Left ventricle myocardium superior (tissue), 1 donor: Measurements from ENCODE around the gene EML4. TPM values are rescaled to one million over a fixed set of nuclear protein-coding genes. Genes with fewer than 3 reads are reported as not detected.

Source experiments
- ATAC-seq: fragments of 200-7000 bp; cut with Tn5 transposase; one replicate; pipeline ENCODE4 v1.9.1; 2020; ENCODE audit warnings: mild to moderate bottlenecking, moderate library complexity
- DNase-seq: peaks from one replicate; pipeline ENCODE4 v3.0.0-alpha.2; 2020
- intact Hi-C: fragments of 100-400 bp; cut with micrococcal nuclease; formaldehyde crosslinking; loops from one replicate; pipeline ENCODE4 v1.11.0; 2022
- total RNA-seq: library from RNA; stranded (reverse); fragmentation: NEBNext Ultra II Directional; extraction: Animal tissue kit (Norgen Biotek cat#: 25700); gene quantifications from one replicate; pipeline ENCODE4 v1.2.1, GENCODE V29; 2021
- donor health status: DM: no; HTN: yes; CAD: no; lungs with severe emphysema.

Gene EML4
- total RNA-seq, 1 donor from 2014 or later: 4.7 TPM

DNA sequence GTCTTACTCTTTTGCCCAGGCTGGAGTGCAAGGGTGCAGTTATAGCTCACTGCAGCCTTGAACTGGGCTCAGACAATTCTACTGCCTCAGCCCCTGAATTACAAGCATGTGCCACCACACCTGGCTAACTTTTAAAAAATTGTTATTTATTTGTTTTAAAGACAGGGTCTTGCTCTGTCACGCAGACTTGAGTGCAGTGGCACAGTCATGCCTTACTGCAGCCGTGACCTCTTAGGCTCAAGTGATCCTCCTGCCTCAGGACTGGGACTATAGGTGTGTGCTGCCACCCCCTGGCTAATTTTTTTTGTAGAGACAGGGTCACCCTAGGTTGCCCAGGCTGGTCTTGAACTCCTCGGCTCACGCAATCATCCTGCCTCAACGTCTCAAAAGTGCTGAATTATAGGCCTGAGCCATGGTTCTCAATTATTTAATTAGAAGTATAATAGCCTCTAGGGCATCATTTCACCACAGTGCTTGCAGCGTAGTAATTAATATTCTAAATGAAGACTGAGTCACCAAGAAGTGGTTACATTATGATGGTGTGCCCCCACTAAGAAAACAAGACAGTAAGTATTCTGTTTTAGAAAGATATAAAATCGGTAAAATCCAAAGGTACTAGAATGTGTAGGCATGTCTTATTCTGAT lies 69.6 kb downstream of the EML4 start:
- peak; percentile 92 for ATAC-seq
- peak; percentile 36 for DNase-seq
- intact Hi-C loops: loop anchor here (5.0 kb wide), 1 partner anchor 141 kb away; no protein-coding TSS in a partner anchor

DNA sequence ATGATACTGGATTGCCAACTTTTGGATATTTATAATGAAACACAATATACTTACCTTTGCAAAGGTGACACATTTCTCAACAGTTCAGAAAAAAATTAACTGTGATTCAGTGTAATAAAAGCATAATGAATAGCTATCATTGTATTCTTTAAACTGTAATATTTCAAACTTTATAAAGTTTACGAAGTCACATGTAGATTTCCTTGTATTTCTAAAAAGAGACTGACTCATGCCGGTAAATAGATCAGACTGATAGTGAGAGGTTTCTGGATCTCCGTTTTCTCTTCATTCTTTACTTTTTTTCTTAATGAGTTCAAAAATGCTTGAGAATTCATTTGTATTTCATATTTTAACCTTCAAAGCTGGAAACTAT lies 70.1 kb downstream of the EML4 start:
- DNase-seq (no peak), ATAC-seq (no peak)
- intact Hi-C loops: loop anchor here (5.0 kb wide), 1 partner anchor 142 kb away; no protein-coding TSS in a partner anchor

DNA sequence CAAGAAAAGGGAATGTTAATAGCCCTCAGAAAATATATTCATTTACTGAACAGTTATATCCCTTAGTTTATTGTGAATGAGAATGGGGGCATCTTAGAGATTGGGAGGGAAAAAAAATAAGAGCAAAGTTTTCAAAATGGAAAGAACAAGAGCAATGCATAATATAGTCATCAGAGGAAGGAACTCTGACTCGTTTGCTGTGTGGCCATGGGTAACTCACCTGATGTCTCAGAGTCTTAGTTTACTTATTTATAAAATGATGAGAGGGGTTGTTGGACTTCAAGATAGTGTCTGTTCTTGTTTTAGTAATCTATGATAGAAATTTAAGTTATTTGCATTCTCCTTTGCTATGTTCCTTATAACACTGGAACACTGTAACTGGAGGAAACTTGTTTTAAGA lies 70.7 kb downstream of the EML4 start:
- ATAC-seq: no peak
- intact Hi-C loops: loop anchor here (5.0 kb wide), 1 partner anchor 143 kb away; no protein-coding TSS in a partner anchor
- no peak for DNase-seq

DNA sequence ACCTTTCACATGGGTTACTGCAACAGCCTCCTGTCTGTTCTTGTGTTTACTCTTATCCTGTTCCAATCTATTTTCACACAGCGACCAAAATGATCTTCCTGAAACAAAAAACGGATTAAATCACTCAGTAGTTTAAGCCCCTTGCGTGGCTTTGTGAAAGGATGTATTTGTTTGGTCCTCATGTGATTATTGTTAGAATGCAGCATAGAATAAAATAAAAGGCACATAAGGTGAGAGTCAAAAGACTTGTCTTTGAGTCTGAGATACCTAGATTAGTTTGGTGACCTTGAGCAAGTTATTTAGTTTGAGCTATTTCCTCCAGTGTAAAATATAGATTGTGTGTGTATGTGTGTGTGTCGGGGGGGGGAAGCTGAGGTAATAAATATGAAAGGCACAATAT lies 72.4 kb downstream of the EML4 start:
- DNase-seq (no peak), ATAC-seq (no peak)
- intact Hi-C loops: no loop called here

DNA sequence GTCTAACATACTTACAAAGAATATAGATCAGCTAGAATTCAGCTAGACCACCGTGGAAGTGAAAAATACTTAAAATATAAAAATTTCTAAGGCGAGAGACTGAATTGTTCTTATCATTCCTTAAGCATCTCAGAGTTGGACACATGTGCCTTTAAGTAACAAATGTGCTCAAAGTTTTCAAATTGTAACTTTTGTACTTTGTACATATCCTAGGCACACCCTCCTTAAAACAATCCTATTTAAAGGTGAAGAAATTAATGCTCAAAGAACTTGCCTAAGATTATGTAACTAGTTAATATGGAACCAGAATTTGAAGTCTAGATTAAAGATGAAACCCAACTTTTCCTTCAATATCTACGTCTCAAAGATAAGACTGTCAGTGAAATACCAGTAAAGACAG lies 74.1 kb downstream of the EML4 start:
- intact Hi-C loops: no loop called here
- ATAC-seq (no peak), DNase-seq (no peak)

DNA sequence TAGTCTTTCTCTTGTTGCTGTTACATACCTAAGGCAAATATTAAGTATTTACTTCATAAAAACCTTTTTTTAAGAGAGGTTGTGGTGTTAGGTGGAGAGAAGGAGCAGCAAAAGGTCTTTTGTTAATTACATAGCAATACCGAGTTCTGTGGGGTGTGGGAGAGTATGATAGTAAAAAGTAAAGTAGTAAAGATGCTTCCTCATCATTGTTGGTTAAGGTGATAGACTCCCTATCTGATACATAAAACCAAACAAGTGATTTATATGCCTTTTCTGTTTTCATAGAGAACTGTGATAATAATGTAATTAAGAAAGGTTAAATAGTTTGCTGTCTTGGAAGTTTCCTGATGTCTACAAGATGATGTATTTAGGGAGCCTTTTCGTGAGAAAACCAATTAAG lies 75.4 kb downstream of the EML4 start:
- ATAC-seq (no peak), DNase-seq (no peak)
- intact Hi-C loops: no loop called here

DNA sequence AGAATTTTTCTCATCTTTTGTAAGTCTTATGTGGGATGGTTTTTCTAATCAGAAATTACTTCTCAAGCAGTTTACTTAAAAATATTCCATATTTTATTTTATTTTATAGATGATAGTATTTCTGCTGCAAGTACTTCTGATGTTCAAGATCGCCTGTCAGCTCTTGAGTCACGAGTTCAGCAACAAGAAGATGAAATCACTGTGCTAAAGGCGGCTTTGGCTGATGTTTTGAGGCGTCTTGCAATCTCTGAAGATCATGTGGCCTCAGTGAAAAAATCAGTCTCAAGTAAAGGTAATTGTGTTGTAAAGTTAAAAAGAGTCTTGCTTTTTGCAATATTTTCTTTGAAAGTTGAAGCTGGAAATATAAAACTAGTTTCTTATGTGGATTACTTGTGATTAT lies 76.2 kb downstream of the EML4 start:
- DNase-seq: no peak
- intact Hi-C loops: no loop called here
- no peak for ATAC-seq

DNA sequence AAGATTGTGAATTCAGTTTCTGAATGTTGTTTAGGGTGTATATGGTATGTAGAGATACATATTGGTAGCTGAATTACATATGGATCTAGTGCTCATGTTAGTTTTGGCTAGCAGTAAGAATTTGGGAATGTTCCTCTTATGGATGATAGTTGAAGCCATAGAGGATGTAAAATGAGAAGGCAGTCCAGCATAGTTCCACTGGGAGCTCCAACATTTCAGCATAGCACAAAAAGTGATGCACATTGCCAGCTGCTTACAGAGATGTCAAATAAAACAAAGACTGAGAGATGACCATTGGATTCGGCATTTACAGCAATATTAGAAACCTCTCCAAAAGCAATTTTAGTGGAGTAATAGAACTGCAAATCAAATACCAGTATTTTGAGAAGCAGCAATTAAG lies 77.4 kb downstream of the EML4 start:
- no peak for DNase-seq
- ATAC-seq: no peak
- intact Hi-C loops: no loop called here

DNA sequence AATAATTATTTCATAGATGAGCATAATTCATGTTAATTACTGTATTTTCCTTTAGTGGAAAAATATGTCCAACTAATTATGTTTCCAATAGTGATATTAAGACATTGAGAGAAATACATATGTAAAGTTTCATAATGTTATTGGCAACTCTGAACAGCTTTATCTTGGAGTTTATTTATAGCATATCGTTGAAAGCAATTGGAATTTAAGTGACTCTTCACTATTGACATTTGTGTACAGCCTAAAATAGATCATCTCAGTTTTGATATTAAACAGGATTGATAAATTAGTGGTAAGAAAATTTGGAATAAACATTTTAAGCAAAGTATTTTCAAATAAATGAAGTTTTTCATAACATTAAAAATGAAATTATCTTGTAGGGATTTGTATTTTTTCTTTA lies 79.7 kb downstream of the EML4 start:
- peak; percentile 46 for ATAC-seq
- DNase-seq: no peak
- intact Hi-C loops: no loop called here

DNA sequence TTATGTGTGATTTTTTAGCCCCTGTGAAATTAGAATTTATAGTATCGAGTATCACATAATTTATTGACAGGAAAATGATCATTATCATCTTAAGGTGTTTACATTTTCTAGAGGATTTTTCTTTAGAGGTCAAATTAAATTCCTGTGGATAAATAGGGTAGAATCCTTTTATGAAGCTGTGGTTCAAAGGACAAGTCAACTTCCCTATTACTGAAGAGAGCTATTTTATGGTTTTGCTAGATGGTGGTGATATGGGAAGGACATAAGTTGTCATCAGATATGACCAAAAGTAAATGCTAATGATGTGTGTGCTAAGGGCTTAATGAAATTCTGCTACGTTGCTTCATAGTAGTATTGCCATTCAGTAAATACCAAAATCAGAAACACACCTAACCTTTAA lies 80.1 kb downstream of the EML4 start:
- no peak for DNase-seq
- no peak for ATAC-seq

DNA sequence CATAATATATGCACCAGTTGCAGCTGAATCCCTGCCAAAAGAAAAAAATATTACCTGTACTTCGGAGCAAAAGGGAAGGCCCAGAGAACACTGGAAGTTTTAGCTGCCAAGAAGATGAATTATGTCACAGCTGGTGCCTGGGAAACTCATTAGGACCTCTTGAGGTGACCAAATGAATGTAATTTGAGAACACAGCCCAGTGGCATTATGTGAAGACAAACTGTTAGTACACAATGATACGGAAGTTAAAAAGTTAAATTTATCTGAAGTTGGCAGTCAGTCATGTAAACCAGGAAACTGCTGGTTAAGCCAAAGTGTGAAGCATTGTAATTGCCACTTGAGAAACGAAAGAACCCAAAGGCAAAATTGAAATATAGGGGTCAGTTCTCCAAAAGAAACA lies 80.7 kb downstream of the EML4 start:
- ATAC-seq (peak; percentile 81), DNase-seq (no peak)
- intact Hi-C loops: no loop called here

More for the DNA sequence above, 80.1 kb downstream of the EML4 start:
- intact Hi-C loops: no loop called here

DNA sequence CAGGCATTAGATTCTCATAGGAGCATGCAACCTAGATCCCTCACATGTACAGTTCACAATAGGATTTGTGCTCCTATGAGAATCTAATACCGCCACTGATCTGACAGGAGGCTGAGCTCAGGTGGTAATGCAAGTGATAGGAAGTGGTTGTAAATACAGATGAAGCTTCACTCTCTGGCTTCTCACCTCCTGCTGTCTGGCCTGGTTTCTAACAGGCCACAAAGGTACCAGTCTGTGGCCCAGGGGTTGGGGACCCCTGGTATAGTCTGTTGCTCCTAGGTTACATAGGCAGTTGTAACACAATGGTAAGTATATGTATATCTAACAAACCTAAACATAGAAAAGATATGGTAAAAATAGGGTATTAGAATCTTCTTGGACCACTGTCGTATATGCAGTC lies 81.8 kb downstream of the EML4 start:
- ATAC-seq: no peak
- intact Hi-C loops: no loop called here
- no peak for DNase-seq

DNA sequence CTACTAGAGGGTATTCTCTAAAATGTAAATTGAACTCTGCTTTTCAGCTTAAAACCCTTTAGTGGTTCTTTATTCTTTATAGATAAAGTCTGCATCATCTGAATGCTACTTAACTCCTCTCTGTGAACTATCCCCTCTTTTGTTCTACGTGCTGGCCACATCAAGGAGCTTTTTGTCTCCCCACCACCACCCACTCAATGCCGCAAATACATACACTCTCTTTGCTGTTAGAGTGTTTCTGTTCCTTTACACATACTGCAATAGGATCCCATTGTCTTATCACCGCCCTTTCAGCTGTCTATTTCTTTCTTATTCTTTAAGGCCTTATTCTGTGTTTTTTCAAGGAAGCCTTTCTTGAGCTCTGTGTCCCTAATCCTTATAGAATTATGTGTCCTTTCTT lies 83.3 kb downstream of the EML4 start:
- intact Hi-C loops: no loop called here
- ATAC-seq (no peak), DNase-seq (no peak)

DNA sequence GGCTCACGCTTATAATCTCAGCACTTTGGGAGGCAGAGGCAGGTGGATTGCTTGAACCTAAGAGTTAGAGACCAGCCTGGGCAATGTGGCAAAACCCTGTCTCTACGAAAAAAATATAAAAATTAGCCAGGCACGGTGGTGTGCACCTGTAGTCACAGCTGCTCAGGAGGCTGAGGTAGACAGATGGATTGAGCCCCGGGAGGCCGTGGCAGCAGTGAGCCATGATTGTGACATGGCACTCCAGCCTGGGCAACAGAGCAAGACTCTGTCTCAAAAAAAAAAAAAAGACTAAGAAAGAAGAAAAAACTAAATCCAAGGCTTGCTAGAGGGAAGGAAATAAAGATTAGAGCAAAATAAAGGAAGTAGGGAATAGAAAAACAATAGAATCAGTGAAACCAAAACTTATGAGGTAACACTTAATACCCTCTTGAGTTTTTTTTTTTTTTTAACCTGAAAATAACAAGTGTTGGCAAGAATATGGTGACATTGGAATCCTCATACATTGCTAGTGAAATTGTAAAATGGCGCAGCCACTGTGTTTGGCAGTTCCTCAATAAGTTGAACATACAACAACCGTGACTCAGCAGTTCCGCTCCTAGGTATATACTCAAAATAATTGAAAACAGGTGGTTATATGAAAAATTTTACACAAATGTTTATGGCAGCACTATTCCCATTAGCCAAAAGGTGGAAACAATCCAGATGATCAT lies 85.2 kb downstream of the EML4 start:
- DNase-seq: no peak
- intact Hi-C loops: no loop called here
- no peak for ATAC-seq

DNA sequence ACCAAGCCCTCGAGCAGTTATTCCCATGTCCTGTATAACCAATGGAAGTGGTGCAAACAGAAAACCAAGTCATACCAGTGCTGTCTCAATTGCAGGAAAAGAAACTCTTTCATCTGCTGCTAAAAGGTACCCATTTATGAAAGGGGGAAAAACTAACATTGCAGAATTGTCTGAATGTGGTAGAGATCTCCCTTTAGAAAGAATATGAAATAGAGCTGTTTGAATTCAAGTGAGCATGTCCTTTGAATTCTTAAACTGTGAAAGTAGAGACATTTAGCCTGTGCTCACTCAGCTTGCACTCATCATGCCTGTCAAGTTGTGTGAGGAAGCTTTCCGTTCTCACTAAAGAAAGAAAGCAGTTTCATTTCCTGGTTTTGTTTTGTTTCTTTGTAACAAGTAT lies 87.4 kb downstream of the EML4 start:
- ATAC-seq: peak; percentile 39
- intact Hi-C loops: no loop called here
- no peak for DNase-seq

DNA sequence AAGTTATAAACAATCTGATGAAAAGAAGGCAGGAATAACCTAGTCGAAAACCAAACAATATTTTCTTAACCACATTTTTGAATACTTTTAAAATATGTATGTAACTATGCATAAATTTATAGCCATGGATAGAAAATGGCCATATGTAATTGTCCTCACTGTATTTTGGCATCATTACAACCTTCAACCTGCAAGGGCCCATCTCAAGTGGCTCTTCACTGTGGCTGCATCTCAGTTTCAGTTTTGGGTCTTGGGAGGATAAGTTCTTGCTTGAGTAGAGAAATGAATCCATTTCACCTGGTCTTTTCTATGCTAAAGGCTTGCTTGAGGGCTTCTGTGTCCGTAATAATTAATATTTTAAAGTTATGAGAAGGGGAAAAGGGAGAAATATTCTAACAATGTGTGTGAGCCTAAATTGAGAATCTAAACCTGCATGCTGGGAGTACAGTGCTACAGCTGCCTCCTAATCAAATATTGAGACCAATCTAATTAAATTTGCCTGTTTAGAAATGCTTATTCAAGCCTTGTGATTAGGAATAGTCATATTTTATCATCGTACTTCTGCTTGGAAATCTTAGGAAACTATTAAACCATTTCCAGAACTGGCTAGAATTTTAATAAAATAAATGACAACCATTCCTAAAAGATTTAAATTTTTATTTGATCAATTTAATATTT lies 92.5 kb downstream of the EML4 start:
- intact Hi-C loops: no loop called here
- ATAC-seq (no peak), DNase-seq (no peak)

DNA sequence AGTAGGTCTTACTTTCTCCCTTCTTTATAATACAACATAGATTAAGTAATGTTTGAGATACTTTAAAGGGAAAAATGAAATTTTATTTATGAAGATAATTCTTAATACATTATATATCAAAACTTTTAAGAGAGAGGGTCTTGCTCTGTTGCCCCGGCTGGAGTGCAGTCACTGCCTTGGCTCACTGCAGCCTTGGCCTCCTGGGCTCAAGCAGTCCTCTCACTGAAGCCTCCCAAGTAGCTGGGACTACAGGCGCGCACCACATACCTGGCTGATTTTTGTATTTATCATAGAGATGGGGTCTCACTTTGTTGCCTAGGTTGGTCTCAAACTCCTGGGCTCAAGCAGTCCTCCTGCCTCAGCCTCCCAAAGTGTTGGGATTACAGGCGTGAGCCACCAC lies 97.1 kb downstream of the EML4 start:
- DNase-seq (no peak), ATAC-seq (no peak)
- intact Hi-C loops: no loop called here

DNA sequence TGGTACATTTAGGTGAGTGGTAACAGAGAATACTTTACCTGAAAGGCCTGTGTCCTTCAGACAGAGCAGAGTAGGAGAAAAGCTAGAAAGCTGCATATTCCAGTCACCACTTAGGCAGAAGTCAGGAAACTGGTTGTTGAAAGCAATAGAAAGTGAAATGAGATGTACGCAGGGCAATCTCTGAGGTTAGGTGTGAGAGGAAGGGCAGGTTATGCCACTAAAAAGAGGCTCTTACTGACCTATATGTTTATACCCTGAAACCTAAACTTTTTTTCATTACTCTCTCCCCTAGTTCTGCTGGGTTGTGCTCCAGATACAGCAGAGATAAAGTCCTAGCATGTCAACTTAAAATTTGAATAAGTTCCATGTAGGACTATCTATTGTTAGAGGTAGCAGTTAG lies 98.4 kb downstream of the EML4 start:
- ATAC-seq (no peak), DNase-seq (no peak)
- intact Hi-C loops: no loop called here

DNA sequence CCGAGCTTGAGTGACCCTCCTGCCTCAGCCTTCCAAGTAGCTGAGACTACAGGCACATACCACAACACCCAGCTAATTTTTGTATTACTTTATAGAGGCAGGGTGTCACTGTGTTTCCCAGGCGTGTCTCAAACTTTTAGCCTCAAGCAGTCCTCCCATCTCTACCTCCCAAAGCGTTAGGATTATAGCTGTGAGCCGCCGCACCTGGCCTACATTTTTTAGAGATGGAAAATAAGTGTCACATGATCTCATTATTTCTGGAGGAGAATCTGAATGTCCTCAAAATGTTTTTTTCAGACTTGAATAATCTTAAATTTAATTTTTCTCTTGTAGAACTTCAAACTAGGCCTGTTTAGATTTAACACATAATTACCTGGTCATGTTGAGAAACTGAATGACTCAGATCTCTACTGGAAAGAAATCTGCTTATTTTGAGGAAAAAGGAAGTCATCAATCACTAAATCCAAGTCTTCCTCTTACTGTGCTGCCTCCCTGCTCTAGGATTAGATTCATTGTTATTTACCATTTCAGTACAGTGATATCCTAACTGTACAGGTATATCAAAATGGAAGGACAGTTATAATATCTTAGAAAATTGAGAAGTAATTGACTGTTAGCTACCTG lies 99.5 kb downstream of the EML4 start:
- ATAC-seq: no peak
- DNase-seq: no peak

DNA sequence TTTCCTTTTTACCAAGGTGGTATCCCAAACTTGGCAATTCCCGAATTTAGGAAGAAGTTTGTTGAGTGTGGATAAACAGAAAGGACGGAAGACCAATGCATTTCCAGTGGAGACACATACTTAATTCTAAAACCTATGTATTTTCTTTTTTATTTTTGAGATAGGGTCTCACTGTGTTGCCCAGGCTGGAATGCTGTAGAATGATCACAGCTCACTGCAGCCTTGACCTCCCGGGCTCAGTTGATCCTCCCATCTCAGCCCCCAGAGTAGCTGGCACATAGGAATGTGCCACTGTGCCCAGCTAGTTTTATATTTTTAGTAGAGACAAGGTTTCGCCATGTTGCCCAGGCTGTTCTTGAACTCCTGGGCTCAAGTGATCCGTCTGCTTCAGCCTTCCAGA lies 101.6 kb downstream of the EML4 start:
- intact Hi-C loops: no loop called here
- no peak for DNase-seq
- ATAC-seq: no peak

More for the DNA sequence above, 99.5 kb downstream of the EML4 start:
- intact Hi-C loops: no loop called here
